H1 (cell line): Measurements from ENCODE around the gene POLL.

ENCODE experiments used
- CHD2 ChIP-seq: IDR thresholded peaks from 2 replicates; pipeline ENCODE4 v1.6.1; 2012; ENCODE audit warnings: low read length, improper control_type of control experiment
- EZH2 ChIP-seq: fragments of 200-600 bp; sonication (generic); IDR thresholded peaks from 2 replicates; pipeline ENCODE4 v1.7.1; 2012; ENCODE audit warnings: low read depth, mild to moderate bottlenecking, moderate library complexity, low read length, inconsistent platforms; ENCODE audit not compliant: severe bottlenecking
- POLR2A ChIP-seq, 2 experiments: IDR thresholded peaks; 1 replicate in 1 of 2; 2 replicates in 1 of 2; pipeline ENCODE4 v1.6.1; 2011; ENCODE audit warnings: low read depth in 2 of 2, low read length in 2 of 2, mild to moderate bottlenecking in 2 of 2; ENCODE audit errors: control extremely low read depth in 1 of 2
- SIN3A ChIP-seq, 2 experiments: IDR thresholded peaks in 1 of 2; conservative IDR thresholded peaks in 1 of 2; 2 replicates each; pipeline ENCODE4 v1.6.1; 2011 to 2012; ENCODE audit warnings: low read length in 2 of 2, improper control_type of control experiment in 1 of 2, low read depth in 1 of 2, mild to moderate bottlenecking in 1 of 2
- TAF1 ChIP-seq: IDR thresholded peaks from 2 replicates; pipeline ENCODE4 v1.6.1; 2011; ENCODE audit warnings: mild to moderate bottlenecking, low read depth, low read length
- TBP ChIP-seq: IDR thresholded peaks from 2 replicates; pipeline ENCODE4 v1.6.1; 2011; ENCODE audit warnings: low read depth, low read length, improper control_type of control experiment
- YY1 ChIP-seq: IDR thresholded peaks from 2 replicates; pipeline ENCODE4 v1.6.1; 2011; ENCODE audit warnings: low read depth, mild to moderate bottlenecking, low read length
- TF ChIP-seq, protein P1 (sequence below), 3 experiments: IDR thresholded peaks; 1 replicate in 2 of 3; 2 replicates in 1 of 3; pipeline versions ENCODE4 v1.5.1 to v1.6.1; 2011; ENCODE audit warnings: low read length in 3 of 3, mild to moderate bottlenecking in 3 of 3, inconsistent platforms in 2 of 3, low read depth in 1 of 3, moderate library complexity in 1 of 3; ENCODE audit not compliant: insufficient read depth in 1 of 3; ENCODE audit errors: control extremely low read depth in 1 of 3
- TF ChIP-seq, protein P2 (sequence below): IDR thresholded peaks from 2 replicates; pipeline ENCODE4 v1.6.1; 2012; ENCODE audit warnings: inconsistent platforms

DNA sequence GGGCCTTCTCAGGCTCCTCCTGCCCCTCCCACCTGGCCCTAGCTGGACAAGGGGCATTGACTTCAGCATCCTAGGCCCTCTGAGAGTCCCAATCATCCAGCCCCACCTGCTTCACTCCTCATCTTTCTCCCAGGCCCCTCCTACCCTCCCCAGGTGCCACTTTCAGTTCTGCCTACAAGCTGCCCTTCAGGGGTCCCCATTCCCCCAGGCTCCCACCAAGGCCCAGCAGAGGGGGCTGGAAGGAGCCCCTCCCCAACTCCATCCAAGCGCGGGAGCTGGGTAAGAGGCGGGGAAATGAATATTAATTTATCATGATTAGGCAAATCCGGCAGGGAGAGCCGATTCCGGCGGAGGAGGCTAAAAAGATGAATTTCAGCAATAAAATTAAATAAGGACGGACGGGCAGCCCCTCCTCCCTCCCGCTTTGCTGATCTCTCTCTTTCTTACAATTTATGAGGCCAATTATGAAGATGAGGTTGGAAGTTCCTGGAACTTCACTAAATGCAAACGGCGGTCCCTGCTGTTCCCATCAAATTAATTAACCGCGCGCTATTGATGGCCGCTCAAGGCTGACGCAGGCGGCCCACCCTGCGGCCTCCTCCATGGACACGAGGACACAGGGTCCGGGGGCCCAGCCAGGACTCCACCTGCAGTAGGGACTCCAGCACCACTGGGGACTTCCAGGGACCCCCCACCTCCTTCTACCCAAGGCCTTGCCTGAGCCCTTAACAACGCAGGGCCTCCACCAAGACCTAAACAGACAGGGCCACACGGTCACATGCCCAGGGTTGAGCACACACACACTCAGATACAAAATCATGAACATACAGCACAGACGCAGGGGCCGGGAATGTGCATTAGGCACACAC, 13.9 kb downstream of the POLL start:
- TF ChIP-seq EZH2 = no peak
- TF ChIP-seq TBP = no peak
- TF ChIP-seq CHD2 = no peak
- no peak for TF ChIP-seq POLR2A (IDR thresholded peaks at IDR 0.05; ENCODE audit: control extremely low read depth in 1 of 2, low read depth in 2 of 2, low read length in 2 of 2)
- TF ChIP-seq, protein P1, sequence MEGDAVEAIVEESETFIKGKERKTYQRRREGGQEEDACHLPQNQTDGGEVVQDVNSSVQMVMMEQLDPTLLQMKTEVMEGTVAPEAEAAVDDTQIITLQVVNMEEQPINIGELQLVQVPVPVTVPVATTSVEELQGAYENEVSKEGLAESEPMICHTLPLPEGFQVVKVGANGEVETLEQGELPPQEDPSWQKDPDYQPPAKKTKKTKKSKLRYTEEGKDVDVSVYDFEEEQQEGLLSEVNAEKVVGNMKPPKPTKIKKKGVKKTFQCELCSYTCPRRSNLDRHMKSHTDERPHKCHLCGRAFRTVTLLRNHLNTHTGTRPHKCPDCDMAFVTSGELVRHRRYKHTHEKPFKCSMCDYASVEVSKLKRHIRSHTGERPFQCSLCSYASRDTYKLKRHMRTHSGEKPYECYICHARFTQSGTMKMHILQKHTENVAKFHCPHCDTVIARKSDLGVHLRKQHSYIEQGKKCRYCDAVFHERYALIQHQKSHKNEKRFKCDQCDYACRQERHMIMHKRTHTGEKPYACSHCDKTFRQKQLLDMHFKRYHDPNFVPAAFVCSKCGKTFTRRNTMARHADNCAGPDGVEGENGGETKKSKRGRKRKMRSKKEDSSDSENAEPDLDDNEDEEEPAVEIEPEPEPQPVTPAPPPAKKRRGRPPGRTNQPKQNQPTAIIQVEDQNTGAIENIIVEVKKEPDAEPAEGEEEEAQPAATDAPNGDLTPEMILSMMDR (IDR thresholded peaks at IDR 0.05; ENCODE audit: control extremely low read depth in 1 of 3, insufficient read depth in 1 of 3, low read depth in 1 of 3, low read length in 3 of 3) = no peak
- TF ChIP-seq YY1 = no peak
- TF ChIP-seq SIN3A (conservative IDR thresholded peaks at IDR 0.05 in 1 of 2, IDR thresholded peaks at IDR 0.05 in 1 of 2; ENCODE audit: low read depth in 1 of 2, low read length in 2 of 2) = no peak
- TF ChIP-seq, protein P2, sequence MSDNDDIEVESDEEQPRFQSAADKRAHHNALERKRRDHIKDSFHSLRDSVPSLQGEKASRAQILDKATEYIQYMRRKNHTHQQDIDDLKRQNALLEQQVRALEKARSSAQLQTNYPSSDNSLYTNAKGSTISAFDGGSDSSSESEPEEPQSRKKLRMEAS = no peak
- no peak for TF ChIP-seq TAF1
